Head of caudate nucleus (tissue), 42 donors: Measurements from ENCODE around the gene OR56B1.

Experiments
- DNase-seq, 42 donors: peaks; one replicate each; pipeline versions ENCODE4 v3.0.0 to v3.0.0-alpha.2; 2020 to 2021; ENCODE audit warnings: mixed read lengths in 7 of 42
- intact Hi-C: fragments of 100-400 bp; cut with DNase I; formaldehyde crosslinking; loops from one replicate; pipeline ENCODE4 v1.15.0; 2022

Gene OR56B1

GRCh38 chr11:5719703-5720495 is 16.3 kb upstream of the OR56B1 start:
- DNase-seq: no peak
- intact Hi-C loops: no loop called here

GRCh38 chr11:5722622-5723021 is 13.6 kb upstream of the OR56B1 start:
- no peak for DNase-seq
- intact Hi-C loops: no loop called here

GRCh38 chr11:5726351-5726750 is 9.9 kb upstream of the OR56B1 start:
- intact Hi-C loops: no loop called here
- no peak for DNase-seq

- intact Hi-C loops: no loop called here
Measured at GRCh38 chr11:5727691-5728090, 8.6 kb upstream of the OR56B1 start.

GRCh38 chr11:5737091-5737490 is 843 bp downstream of the OR56B1 start:
- intact Hi-C loops: no loop called here
- DNase-seq: no peak

More at GRCh38 chr11:5727691-5728090, 8.6 kb upstream of the OR56B1 start:
- DNase-seq: no peak

- intact Hi-C loops: no loop called here
- DNase-seq: no peak
Measured at GRCh38 chr11:5737670-5738392, 1.6 kb downstream of the OR56B1 start.

GRCh38 chr11:5738431-5738830 is 2.2 kb downstream of the OR56B1 start:
- intact Hi-C loops: no loop called here
- no peak for DNase-seq

GRCh38 chr11:5746614-5747013 is 10.4 kb downstream of the OR56B1 start:
- no peak for DNase-seq
- intact Hi-C loops: no loop called here

GRCh38 chr11:5749836-5750235 is 13.6 kb downstream of the OR56B1 start:
- intact Hi-C loops: no loop called here

GRCh38 chr11:5753943-5754342 is 17.7 kb downstream of the OR56B1 start, which contains the start of gene OR52N4:
OR52N4 (plus strand) TSS chr11:5754243; CDS start chr11:5754741, 498 bp downstream.
- intact Hi-C loops: no loop called here
- DNase-seq: no peak

More at GRCh38 chr11:5749836-5750235, 13.6 kb downstream of the OR56B1 start:
- DNase-seq: no peak

- intact Hi-C loops: no loop called here
- DNase-seq: no peak
Measured at GRCh38 chr11:5767056-5767455, 30.8 kb downstream of the OR56B1 start.

GRCh38 chr11:5783255-5783654 is 47.0 kb downstream of the OR56B1 start, which contains the start of gene OR52N5:
OR52N5 (minus strand) TSS chr11:5783355; CDS start chr11:5778634, 4,721 bp downstream.
- DNase-seq: no peak

More at GRCh38 chr11:5783255-5783654, 47.0 kb downstream of the OR56B1 start, which contains the start of gene OR52N5:
- intact Hi-C loops: no loop called here
